Measurements from ENCODE around the gene CCSER2. TPM values are rescaled to one million over a fixed set of nuclear protein-coding genes. Genes with fewer than 3 reads are reported as not detected.
"Not testable (repeated sequence)": the region's sequence is repeated elsewhere in the genome, so short reads cannot be mapped to it uniquely, and the experiment has no call there.

The CCSER2 gene
- total RNA-seq, 2 donors from 2014 or later, result 29.8 to 38.8 TPM

GRCh38 chr10:84493951-84494848 is 165.8 kb downstream of the CCSER2 start:
- Mint-ChIP-seq H3K36me3 (ENCODE audit: low read depth) (peaks cover 47% of the 10 kb centered on the region), H3K27ac (no peak overlapping the region)
- no peak overlapping the region for H3K9ac ChIP-seq (ENCODE audit: extremely low read depth, low read length, poor library complexity, severe bottlenecking)

GRCh38 chr10:84494849-84495180 is 166.4 kb downstream of the CCSER2 start:
- Histone ChIP-seq H3K9me3 (ENCODE audit: control insufficient read depth, low read length) (peaks cover 11% of the 10 kb centered on the region), H3K36me3 (ENCODE audit: control insufficient read depth, insufficient read depth, low read length) (peaks cover 3% of the 10 kb centered on the region), H3K27ac (ENCODE audit: low read depth, low read length) (no peak overlapping the region), H3K9ac (ENCODE audit: extremely low read depth, low read length, poor library complexity, severe bottlenecking) (no peak overlapping the region), H3K4me1 (ENCODE audit: control insufficient read depth, insufficient read depth, low read length) (no peaks in the 10 kb centered on the region), H3K4me3 (ENCODE audit: low read length) (no peak overlapping the region), H3K27me3 (ENCODE audit: control insufficient read depth, insufficient read depth, low read length, poor library complexity, severe bottlenecking) (no peaks in the 10 kb centered on the region)
- H3K27me3 Mint-ChIP-seq (ENCODE audit: insufficient read depth), result no peaks in the 10 kb centered on the region
- no peak for DNase-seq
- H3K9me3 Mint-ChIP-seq, result peaks cover 27% of the 10 kb centered on the region
- H3K4me3 Mint-ChIP-seq, result no peak overlapping the region
- peaks cover 12% of the 10 kb centered on the region for H3K4me1 Mint-ChIP-seq
- no peak for TF ChIP-seq CTCF (conservative IDR thresholded peaks at IDR 0.05)
- peaks cover 42% of the 10 kb centered on the region for H3K36me3 Mint-ChIP-seq (ENCODE audit: low read depth)
- no peak overlapping the region for H3K27ac Mint-ChIP-seq

More at GRCh38 chr10:84493951-84494848, 165.8 kb downstream of the CCSER2 start:
- H3K4me1 ChIP-seq (ENCODE audit: control insufficient read depth, insufficient read depth, low read length), result no peaks in the 10 kb centered on the region
- Mint-ChIP-seq H3K4me3 (no peak overlapping the region), H3K4me1 (peaks cover 9% of the 10 kb centered on the region), H3K9me3 (peaks cover 30% of the 10 kb centered on the region), H3K27me3 (ENCODE audit: insufficient read depth) (no peaks in the 10 kb centered on the region)
- peak; percentile 64 for DNase-seq
- H3K36me3 ChIP-seq (ENCODE audit: control insufficient read depth, insufficient read depth, low read length), result peaks cover 3% of the 10 kb centered on the region
- TF ChIP-seq CTCF (conservative IDR thresholded peaks at IDR 0.05), result no peak
- H3K4me3 ChIP-seq (ENCODE audit: low read length), result no peak overlapping the region
- no peak overlapping the region for H3K27ac ChIP-seq (ENCODE audit: low read depth, low read length)
- H3K27me3 ChIP-seq (ENCODE audit: control insufficient read depth, insufficient read depth, low read length, poor library complexity, severe bottlenecking), result no peaks in the 10 kb centered on the region
- H3K9me3 ChIP-seq (ENCODE audit: control insufficient read depth, low read length), result peaks cover 11% of the 10 kb centered on the region
- WGBS, 2 experiments (ENCODE audit: insufficient coverage in 1 of 2, insufficient read length in 1 of 2), result 93 to 98% methylated on average over 7 to 9 of the region's 9 CpGs

GRCh38 chr10:84497978-84498377 is 169.6 kb downstream of the CCSER2 start:
- H3K27ac ChIP-seq (ENCODE audit: low read depth, low read length), result no peak overlapping the region

GRCh38 chr10:84499039-84499438 is 170.7 kb downstream of the CCSER2 start:
- not testable (repeated sequence) for H3K36me3 ChIP-seq (ENCODE audit: control insufficient read depth, insufficient read depth, low read length); H3K27ac Mint-ChIP-seq; H3K9me3 Mint-ChIP-seq; H3K9ac ChIP-seq (ENCODE audit: extremely low read depth, low read length, poor library complexity, severe bottlenecking); H3K27ac ChIP-seq (ENCODE audit: low read depth, low read length); H3K27me3 Mint-ChIP-seq (ENCODE audit: insufficient read depth); H3K4me3 Mint-ChIP-seq; H3K27me3 ChIP-seq (ENCODE audit: control insufficient read depth, insufficient read depth, low read length, poor library complexity, severe bottlenecking); H3K4me1 ChIP-seq (ENCODE audit: control insufficient read depth, insufficient read depth, low read length); DNase-seq; H3K4me3 ChIP-seq (ENCODE audit: low read length); H3K9me3 ChIP-seq (ENCODE audit: control insufficient read depth, low read length)
- 85 to 95% methylated on average over 4 to 9 of the region's 9 CpGs for WGBS, 2 experiments (ENCODE audit: insufficient coverage in 1 of 2, insufficient read length in 1 of 2)
- peaks cover 16% of the 10 kb centered on the region for H3K36me3 Mint-ChIP-seq (ENCODE audit: low read depth)
- H3K4me1 Mint-ChIP-seq, result peaks cover 15% of the 10 kb centered on the region

More at GRCh38 chr10:84497978-84498377, 169.6 kb downstream of the CCSER2 start:
- H3K36me3 ChIP-seq (ENCODE audit: control insufficient read depth, insufficient read depth, low read length), result no peaks in the 10 kb centered on the region
- no peaks in the 10 kb centered on the region for H3K4me1 ChIP-seq (ENCODE audit: control insufficient read depth, insufficient read depth, low read length)
- DNase-seq, result no peak
- H3K4me3 Mint-ChIP-seq, result no peak overlapping the region
- H3K27me3 ChIP-seq (ENCODE audit: control insufficient read depth, insufficient read depth, low read length, poor library complexity, severe bottlenecking), result no peaks in the 10 kb centered on the region
- no peak overlapping the region for H3K27ac Mint-ChIP-seq
- TF ChIP-seq CTCF (conservative IDR thresholded peaks at IDR 0.05), result no peak
- peaks cover 16% of the 10 kb centered on the region for H3K36me3 Mint-ChIP-seq (ENCODE audit: low read depth)
- WGBS, 2 experiments (ENCODE audit: insufficient coverage in 1 of 2, insufficient read length in 1 of 2), result 100% methylated on average over 1 of the region's 1 CpG; no CpG with 5 or more reads in 1 of the 2 experiments
- H3K9me3 ChIP-seq (ENCODE audit: control insufficient read depth, low read length), result no peaks in the 10 kb centered on the region
- no peaks in the 10 kb centered on the region for H3K27me3 Mint-ChIP-seq (ENCODE audit: insufficient read depth)
- no peak overlapping the region for H3K9ac ChIP-seq (ENCODE audit: extremely low read depth, low read length, poor library complexity, severe bottlenecking)
- no peaks in the 10 kb centered on the region for H3K9me3 Mint-ChIP-seq
- H3K4me3 ChIP-seq (ENCODE audit: low read length), result no peak overlapping the region
- H3K4me1 Mint-ChIP-seq, result peaks cover 22% of the 10 kb centered on the region
